ENCODE measurements around the gene EGFR. TPM values are rescaled to one million over a fixed set of nuclear protein-coding genes. Genes with fewer than 3 reads are reported as not detected.

Gene EGFR
- total and polyA plus RNA-seq, 2 donors (not counting 3 experiments of a cell fraction or from before 2014, with no cell fraction given): 1.5 to 4.1 TPM

- no peak for DNase-seq (ENCODE audit: low read depth, low spot score)
- H3K9me3 ChIP-seq (replicated peaks; ENCODE audit: control insufficient read depth, insufficient read depth, low read length): no peaks in the 10 kb centered on the region
- no TSS peak for BruUV-seq (replicated peaks)
- ChIA-PET POLR2A (no interaction called here), CTCF (interaction anchor here (0.7 to 1.0 kb wide), 2 partner anchors 27 to 325 kb away, joined by 3 to 5 read pairs; no protein-coding TSS in a partner anchor)
- intact Hi-C loops (cut with micrococcal nuclease) (no loop called here), dilution Hi-C loops (cut with MboI; ENCODE audit: extremely low pct_ligation_motif_present, low sequenced_read_pairs) (no loop called here)
- H3K4me2 ChIP-seq (ENCODE audit: insufficient read depth, low read length): no peak overlapping the region
- FAIRE-seq: no peak
- no peaks in the 10 kb centered on the region for H3K36me3 ChIP-seq (ENCODE audit: control insufficient read depth in 2 of 2, extremely low read depth in 1 of 2, insufficient read depth in 2 of 2, low read length in 2 of 2)
- H4K20me1 ChIP-seq (replicated peaks; ENCODE audit: control insufficient read depth, extremely low read depth, insufficient read depth, low read length): no peaks in the 10 kb centered on the region
- H2AFZ ChIP-seq (ENCODE audit: low read depth, low read length): no peak overlapping the region
- H3K27ac ChIP-seq (ENCODE audit: insufficient read depth, low read depth, low read length): no peak overlapping the region
- no peaks in the 10 kb centered on the region for H3K9me1 ChIP-seq (replicated peaks; ENCODE audit: control insufficient read depth, extremely low read depth, insufficient read depth, low read length)
- no peaks in the 10 kb centered on the region for H3K4me1 ChIP-seq (ENCODE audit: control insufficient read depth, extremely low read depth, insufficient read depth, low read length)
- H3K9ac ChIP-seq (replicated peaks; ENCODE audit: extremely low read depth, insufficient read depth, low read length): no peak overlapping the region
- no peaks in the 10 kb centered on the region for H3K79me2 ChIP-seq (ENCODE audit: control insufficient read depth, insufficient read depth, low read length)
- TF ChIP-seq POLR2AphosphoS5 (IDR thresholded peaks at IDR 0.05; ENCODE audit: insufficient read depth, low read depth, low read length): no peak
- no peak for TF ChIP-seq FOS (IDR thresholded peaks at IDR 0.05; ENCODE audit: borderline replicate concordance, insufficient read depth, low read length)
- TF ChIP-seq JUN (IDR thresholded peaks at IDR 0.05; ENCODE audit: borderline replicate concordance, insufficient read depth, insufficient read length, low read depth): no peak
- TF ChIP-seq EZH2 (IDR thresholded peaks at IDR 0.05; ENCODE audit: borderline replicate concordance, low read depth, low read length, severe bottlenecking): no peak
- TF ChIP-seq MYC (IDR thresholded peaks at IDR 0.05; ENCODE audit: low read depth, low read length): no peak
- TF ChIP-seq, protein P1, sequence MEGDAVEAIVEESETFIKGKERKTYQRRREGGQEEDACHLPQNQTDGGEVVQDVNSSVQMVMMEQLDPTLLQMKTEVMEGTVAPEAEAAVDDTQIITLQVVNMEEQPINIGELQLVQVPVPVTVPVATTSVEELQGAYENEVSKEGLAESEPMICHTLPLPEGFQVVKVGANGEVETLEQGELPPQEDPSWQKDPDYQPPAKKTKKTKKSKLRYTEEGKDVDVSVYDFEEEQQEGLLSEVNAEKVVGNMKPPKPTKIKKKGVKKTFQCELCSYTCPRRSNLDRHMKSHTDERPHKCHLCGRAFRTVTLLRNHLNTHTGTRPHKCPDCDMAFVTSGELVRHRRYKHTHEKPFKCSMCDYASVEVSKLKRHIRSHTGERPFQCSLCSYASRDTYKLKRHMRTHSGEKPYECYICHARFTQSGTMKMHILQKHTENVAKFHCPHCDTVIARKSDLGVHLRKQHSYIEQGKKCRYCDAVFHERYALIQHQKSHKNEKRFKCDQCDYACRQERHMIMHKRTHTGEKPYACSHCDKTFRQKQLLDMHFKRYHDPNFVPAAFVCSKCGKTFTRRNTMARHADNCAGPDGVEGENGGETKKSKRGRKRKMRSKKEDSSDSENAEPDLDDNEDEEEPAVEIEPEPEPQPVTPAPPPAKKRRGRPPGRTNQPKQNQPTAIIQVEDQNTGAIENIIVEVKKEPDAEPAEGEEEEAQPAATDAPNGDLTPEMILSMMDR (IDR thresholded peaks at IDR 0.05; ENCODE audit: extremely low read depth in 1 of 2, insufficient read depth in 1 of 2, low read depth in 1 of 2, low read length in 2 of 2): no peak
- TF ChIP-seq GATA2 (IDR thresholded peaks at IDR 0.05; ENCODE audit: insufficient read depth, insufficient read length, low read depth, low read length): no peak
- H3K27me3 ChIP-seq (ENCODE audit: control insufficient read depth in 2 of 2, insufficient read depth in 2 of 2, low read length in 2 of 2): no peaks in the 10 kb centered on the region
- no peak overlapping the region for H3K4me3 ChIP-seq (replicated peaks in 1 of 3; ENCODE audit: insufficient read depth in 1 of 3, low read depth in 1 of 3, low read length in 3 of 3)
Observed at GRCh38 chr7:55113760-55114540, 95.1 kb downstream of the EGFR start.

Data from endothelial cell of umbilical vein (primary cell).